BJ (cell line): Measurements from ENCODE around the gene ASPN. TPM values are rescaled to one million over a fixed set of nuclear protein-coding genes. Genes with fewer than 3 reads are reported as not detected.

Experiments
- CTCF ChIA-PET: fragments of 350-600 bp; formaldehyde crosslinking; extraction: SDS; loops from one replicate; lab custom pipeline; 2021; ENCODE audit warnings: antibody characterized with exemption, inconsistent platforms; lab: Yijun Ruan, JAX
- POLR2A ChIA-PET: fragments of 300-600 bp; sonication (Branson Sonifier 250); formaldehyde crosslinking; extraction: SDS; loops from one replicate; lab custom pipeline; 2021; ENCODE audit warnings: antibody characterized with exemption; lab: Charles Lee
- DNase-seq: peaks from one replicate; pipeline ENCODE4 v3.0.0-alpha.2; 2011; ENCODE audit warnings: low read depth
- H3K27me3 ChIP-seq: 2 replicates; pipeline ENCODE4 v1.6.0; 2011; ENCODE audit warnings: low read length; ENCODE audit not compliant: control insufficient read depth, insufficient read depth
- H3K36me3 ChIP-seq: 2 replicates; pipeline ENCODE4 v1.5.1; 2011; ENCODE audit warnings: low read length; ENCODE audit not compliant: control insufficient read depth, insufficient read depth
- H3K4me3 ChIP-seq: 2 replicates; pipeline ENCODE4 v1.5.1; 2011; ENCODE audit warnings: low read depth, mild to moderate bottlenecking, control low read depth, low read length
- polyA plus RNA-seq: library from polyadenylated mRNA; depleted of rRNA; stranded (reverse); fragments of >200 nt; gene quantifications from 2 replicates; pipeline ENCODE4 v1.2.3, GENCODE V29; 2011; rRNA removed
- small RNA-seq: library from RNA; depleted of rRNA; stranded (forward); fragments of <200 nt; gene quantifications from one replicate; pipeline ENCODE3, GENCODE V24; 2012; ENCODE audit warnings: low replicate concordance, low read depth; ENCODE audit not compliant: insufficient read length
- TF ChIP-seq, protein P1 (sequence below): IDR thresholded peaks from 2 replicates; pipeline ENCODE4 v1.5.1; 2011; ENCODE audit warnings: low read depth, mild to moderate bottlenecking, control low read depth, inconsistent platforms, low read length, moderate library complexity; ENCODE audit not compliant: insufficient read depth

The ASPN gene
- polyA plus RNA-seq, 1 experiment, result 3.4 TPM

- POLR2A ChIA-PET, result no interaction called here
- CTCF ChIA-PET, result interaction anchor here (0.7 to 1.2 kb wide), 2 partner anchors 8 to 155 kb away, joined by 3 to 5 read pairs; no protein-coding TSS in a partner anchor
These were observed 73.4 kb downstream of the ASPN start for GRCh38 chr9:92408747-92409478.

GRCh38 chr9:92407818-92408217, 74.5 kb downstream of the ASPN start:
- TF ChIP-seq, protein P1, sequence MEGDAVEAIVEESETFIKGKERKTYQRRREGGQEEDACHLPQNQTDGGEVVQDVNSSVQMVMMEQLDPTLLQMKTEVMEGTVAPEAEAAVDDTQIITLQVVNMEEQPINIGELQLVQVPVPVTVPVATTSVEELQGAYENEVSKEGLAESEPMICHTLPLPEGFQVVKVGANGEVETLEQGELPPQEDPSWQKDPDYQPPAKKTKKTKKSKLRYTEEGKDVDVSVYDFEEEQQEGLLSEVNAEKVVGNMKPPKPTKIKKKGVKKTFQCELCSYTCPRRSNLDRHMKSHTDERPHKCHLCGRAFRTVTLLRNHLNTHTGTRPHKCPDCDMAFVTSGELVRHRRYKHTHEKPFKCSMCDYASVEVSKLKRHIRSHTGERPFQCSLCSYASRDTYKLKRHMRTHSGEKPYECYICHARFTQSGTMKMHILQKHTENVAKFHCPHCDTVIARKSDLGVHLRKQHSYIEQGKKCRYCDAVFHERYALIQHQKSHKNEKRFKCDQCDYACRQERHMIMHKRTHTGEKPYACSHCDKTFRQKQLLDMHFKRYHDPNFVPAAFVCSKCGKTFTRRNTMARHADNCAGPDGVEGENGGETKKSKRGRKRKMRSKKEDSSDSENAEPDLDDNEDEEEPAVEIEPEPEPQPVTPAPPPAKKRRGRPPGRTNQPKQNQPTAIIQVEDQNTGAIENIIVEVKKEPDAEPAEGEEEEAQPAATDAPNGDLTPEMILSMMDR, result no peak
- Histone ChIP-seq H3K27me3 (no peaks in the 10 kb centered on the region), H3K4me3 (no peak overlapping the region), H3K36me3 (no peaks in the 10 kb centered on the region)
- ChIA-PET POLR2A (no interaction called here), CTCF (no interaction called here)
- DNase-seq, result no peak

More at GRCh38 chr9:92408747-92409478, 73.4 kb downstream of the ASPN start:
- DNase-seq, result no peak
- no peaks in the 10 kb centered on the region for H3K36me3 ChIP-seq
- H3K27me3 ChIP-seq, result no peaks in the 10 kb centered on the region
- TF ChIP-seq, protein P1, result no peak
- no peak overlapping the region for H3K4me3 ChIP-seq

DNA sequence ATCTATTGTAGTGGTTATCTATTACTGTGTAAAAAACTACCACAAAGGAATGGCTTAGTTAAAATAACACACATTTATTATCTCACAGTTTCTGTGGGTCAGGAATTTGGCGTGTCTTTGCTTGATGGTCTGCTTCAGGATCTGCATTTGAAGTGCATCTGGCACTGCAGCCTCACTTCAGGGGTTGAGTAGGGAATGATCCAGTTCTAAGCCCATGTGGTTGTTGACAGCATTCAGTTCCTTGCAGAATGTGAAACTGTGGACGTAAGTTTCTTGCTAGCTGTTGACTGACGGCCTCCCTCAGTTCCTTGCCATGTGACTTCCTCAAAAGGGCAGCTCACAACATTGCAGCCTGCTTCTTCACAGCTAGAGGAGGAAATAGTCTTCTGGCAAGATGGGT, 75.8 kb downstream of the ASPN start:
- H3K27me3 ChIP-seq, result no peaks in the 10 kb centered on the region
- H3K4me3 ChIP-seq, result no peak overlapping the region
- TF ChIP-seq, protein P1, result no peak
- H3K36me3 ChIP-seq, result no peaks in the 10 kb centered on the region
- CTCF ChIA-PET, result no interaction called here
- POLR2A ChIA-PET, result no interaction called here
- DNase-seq, result no peak

Small RNA genes lying within 50 kb of the gene (small RNA-seq; reads per million reads assigned to genes)
- not detected for gene MIR4670

Other genes starting within 250 kb of the ASPN start
- gene IARS1, start 188.8 kb downstream of the ASPN start, polyA plus RNA-seq, result 117 and 194 TPM in 2 replicates
- 8.8 and 17.3 TPM in 2 replicates for gene NOL8, start 157.2 kb downstream of the ASPN start, polyA plus RNA-seq
- gene CENPP, start 156.6 kb downstream of the ASPN start, polyA plus RNA-seq, result 1.3 and 2.3 TPM in 2 replicates
- 0.02 TPM in 1 of 2 replicates, not detected in the other for gene OGN, start 77.9 kb downstream of the ASPN start, polyA plus RNA-seq
- 0.10 and 0.21 TPM in 2 replicates for gene OMD, start 58.0 kb downstream of the ASPN start, polyA plus RNA-seq
- gene ECM2, start 53.5 kb upstream of the ASPN start, polyA plus RNA-seq, result 1.9 and 2.9 TPM in 2 replicates
- 15.7 and 16.2 TPM in 2 replicates for gene IPPK, start 187.6 kb upstream of the ASPN start, polyA plus RNA-seq